Keratinocyte (primary cell): ENCODE results near the gene CFAP46.

ENCODE experiments used
- EZH2 ChIP-seq: IDR thresholded peaks from one replicate; pipeline ENCODE4 v1.6.1; 2012; ENCODE audit warnings: inconsistent platforms, mild to moderate bottlenecking, low read length, moderate library complexity
- TF ChIP-seq, protein P1 (sequence below), 3 experiments: IDR thresholded peaks in 1 of 3; conservative IDR thresholded peaks in 1 of 3; optimal IDR thresholded peaks in 1 of 3; 2 replicates in 2 of 3; 3 replicates in 1 of 3; pipeline versions ENCODE3 to v1.5.1; 2011; ENCODE audit warnings: low read length in 3 of 3, mild to moderate bottlenecking in 3 of 3, moderate library complexity in 2 of 3, control low read depth in 1 of 3, inconsistent platforms in 1 of 3; ENCODE audit not compliant: insufficient read depth in 2 of 3; ENCODE audit errors: extremely low read depth in 1 of 3

DNA sequence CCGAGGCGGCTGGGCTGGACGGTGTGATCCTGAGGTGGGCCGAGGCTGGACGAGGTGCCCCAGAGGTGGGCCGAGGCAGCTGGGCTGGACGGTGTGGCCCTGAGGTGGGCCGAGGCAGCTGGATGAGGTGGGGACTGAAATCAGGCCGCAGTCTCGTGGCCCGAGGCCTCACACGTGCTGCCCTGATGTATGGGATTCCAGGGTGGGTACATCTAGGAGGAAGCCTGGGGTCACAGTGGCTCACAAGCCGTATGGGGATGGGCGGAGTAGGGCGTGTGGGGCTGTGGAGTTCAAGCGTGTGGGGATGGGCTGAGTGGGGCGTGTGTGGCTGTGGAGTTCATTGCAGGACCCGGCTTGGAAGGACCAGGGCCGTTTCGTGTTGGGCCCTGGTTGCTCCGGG is 144.0 kb downstream of the CFAP46 start:
- TF ChIP-seq, protein P1, sequence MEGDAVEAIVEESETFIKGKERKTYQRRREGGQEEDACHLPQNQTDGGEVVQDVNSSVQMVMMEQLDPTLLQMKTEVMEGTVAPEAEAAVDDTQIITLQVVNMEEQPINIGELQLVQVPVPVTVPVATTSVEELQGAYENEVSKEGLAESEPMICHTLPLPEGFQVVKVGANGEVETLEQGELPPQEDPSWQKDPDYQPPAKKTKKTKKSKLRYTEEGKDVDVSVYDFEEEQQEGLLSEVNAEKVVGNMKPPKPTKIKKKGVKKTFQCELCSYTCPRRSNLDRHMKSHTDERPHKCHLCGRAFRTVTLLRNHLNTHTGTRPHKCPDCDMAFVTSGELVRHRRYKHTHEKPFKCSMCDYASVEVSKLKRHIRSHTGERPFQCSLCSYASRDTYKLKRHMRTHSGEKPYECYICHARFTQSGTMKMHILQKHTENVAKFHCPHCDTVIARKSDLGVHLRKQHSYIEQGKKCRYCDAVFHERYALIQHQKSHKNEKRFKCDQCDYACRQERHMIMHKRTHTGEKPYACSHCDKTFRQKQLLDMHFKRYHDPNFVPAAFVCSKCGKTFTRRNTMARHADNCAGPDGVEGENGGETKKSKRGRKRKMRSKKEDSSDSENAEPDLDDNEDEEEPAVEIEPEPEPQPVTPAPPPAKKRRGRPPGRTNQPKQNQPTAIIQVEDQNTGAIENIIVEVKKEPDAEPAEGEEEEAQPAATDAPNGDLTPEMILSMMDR (optimal IDR thresholded peaks at IDR 0.05 in 1 of 3, IDR thresholded peaks at IDR 0.05 in 1 of 3, conservative IDR thresholded peaks at IDR 0.05 in 1 of 3; ENCODE audit: extremely low read depth in 1 of 3, insufficient read depth in 2 of 3, low read length in 3 of 3), result no peak
- TF ChIP-seq EZH2, result no peak
